Measurements from ENCODE around the gene SEC14L1. TPM values are rescaled to one million over a fixed set of nuclear protein-coding genes. Genes with fewer than 3 reads are reported as not detected.

The SEC14L1 gene
- total RNA-seq, 1 experiment from 2014 or later = 25.8 TPM

- TF ChIP-seq CTCF (IDR thresholded peaks at IDR 0.05; ENCODE audit: unreplicated experiment) = no peak
- Mint-ChIP-seq H3K4me1 (ENCODE audit: insufficient read depth, unreplicated experiment) (peaks cover 5% of the 10 kb centered on the region), H3K9me3 (ENCODE audit: unreplicated experiment) (no peaks in the 10 kb centered on the region), H3K36me3 (ENCODE audit: insufficient read depth, unreplicated experiment) (no peaks in the 10 kb centered on the region), H3K4me3 (ENCODE audit: unreplicated experiment) (no peak overlapping the region), H3K27me3 (ENCODE audit: insufficient read depth, unreplicated experiment) (no peaks in the 10 kb centered on the region), H3K27ac (ENCODE audit: low read depth, unreplicated experiment) (no peak overlapping the region)
- BruUV-seq (replicated peaks) = no TSS peak
- ChIA-PET CTCF (interaction anchor here (0.6 kb wide), 1 partner anchor 179 kb away, joined by 3 read pairs; no protein-coding TSS in a partner anchor), POLR2A (interaction anchor here (0.5 kb wide), 1 partner anchor 93 kb away, joined by 3 read pairs; no protein-coding TSS in a partner anchor)
- DNase-seq (ENCODE audit: unreplicated experiment) = no peak
- intact Hi-C loops (cut with micrococcal nuclease) = no loop called here
Measured at GRCh38 chr17:77266213-77266612, 125.4 kb downstream of the SEC14L1 start.

Measured in MCF 10A (cell line).